GM10248 (cell line): Measurements from ENCODE around the gene PLBD2.

Source experiments
- CTCF ChIA-PET: fragments of 300-600 bp; sonication (Branson Sonifier 250); formaldehyde crosslinking; extraction: SDS; loops from one replicate; lab custom pipeline; 2021; ENCODE audit warnings: antibody characterized with exemption; lab: Yijun Ruan, JAX
- POLR2A ChIA-PET: fragments of 350-650 bp; sonication (Branson Sonifier 250); formaldehyde crosslinking; extraction: SDS; loops from one replicate; lab custom pipeline; 2020; ENCODE audit warnings: antibody characterized with exemption; lab: Yijun Ruan, JAX
- DNase-seq: peaks from one replicate; pipeline ENCODE4 v3.0.0; 2012; ENCODE audit errors: extremely low spot score
- CTCF ChIP-seq: IDR thresholded peaks from 2 replicates; pipeline ENCODE4 v1.5.1; 2012; ENCODE audit warnings: mild to moderate bottlenecking, low read depth; ENCODE audit errors: extremely low read depth, missing control alignments, control extremely low read depth

Gene PLBD2

GRCh38 chr12:113333877-113334785, 24.3 kb upstream of the PLBD2 start:
- no peak for TF ChIP-seq CTCF
- POLR2A ChIA-PET, result interaction anchor here (0.6 to 1.0 kb wide), 2 partner anchors 28 to 71 kb away, joined by 5 to 10 read pairs; no protein-coding TSS in a partner anchor
- CTCF ChIA-PET, result no interaction called here
- no peak for DNase-seq

- no peak for TF ChIP-seq CTCF
- ChIA-PET CTCF (interaction anchor here (0.6 to 1.0 kb wide), 2 partner anchors 27 to 161 kb away, joined by 3 read pairs; no protein-coding TSS in a partner anchor), POLR2A (interaction anchor here (0.5 to 1.0 kb wide), 6 partner anchors 9 to 113 kb away, joined by 3 to 5 read pairs (median 4); no protein-coding TSS in a partner anchor)
- peak; percentile 96 for DNase-seq
These were observed 23.4 kb upstream of the PLBD2 start, which contains the start of gene SLC8B1 for GRCh38 chr12:113334786-113335539. TSS of gene SLC8B1 (minus strand) at chr12:113335109. CDS start at chr12:113332878, 2,231 bp downstream.

- DNase-seq, result no peak
- POLR2A ChIA-PET, result no interaction called here
These were observed 18.8 kb upstream of the PLBD2 start for GRCh38 chr12:113339540-113339939.

GRCh38 chr12:113340061-113340460, 18.3 kb upstream of the PLBD2 start:
- ChIA-PET CTCF (interaction anchor here (1.4 kb wide), 1 partner anchor 15 kb away, joined by 3 read pairs; no protein-coding TSS in a partner anchor), POLR2A (no interaction called here)
- DNase-seq, result no peak
- TF ChIP-seq CTCF, result no peak

More at GRCh38 chr12:113339540-113339939, 18.8 kb upstream of the PLBD2 start:
- CTCF ChIA-PET, result no interaction called here
- no peak for TF ChIP-seq CTCF

GRCh38 chr12:113341535-113341934, 16.9 kb upstream of the PLBD2 start:
- TF ChIP-seq CTCF, result no peak
- ChIA-PET POLR2A (no interaction called here), CTCF (no interaction called here)
- DNase-seq, result no peak

- TF ChIP-seq CTCF, result no peak
- ChIA-PET CTCF (no interaction called here), POLR2A (interaction anchor here (0.7 kb wide), 1 partner anchor 466 kb away, joined by 3 read pairs; no protein-coding TSS in a partner anchor)
- no peak for DNase-seq
These were observed 13.1 kb upstream of the PLBD2 start for GRCh38 chr12:113345318-113345717.
